H1 (cell line): ENCODE results near the gene ARHGAP15. TPM values are rescaled to one million over a fixed set of nuclear protein-coding genes. Genes with fewer than 3 reads are reported as not detected.

Experiments used
- CEBPB ChIP-seq: IDR thresholded peaks from 2 replicates; pipeline ENCODE4 v1.6.1; 2012; ENCODE audit warnings: low read depth, low read length
- KDM5A ChIP-seq: fragments of 200-600 bp; IDR thresholded peaks from 2 replicates; pipeline ENCODE4 v1.7.1; 2012; ENCODE audit warnings: mild to moderate bottlenecking, low read length, inconsistent platforms, mixed read lengths
- NANOG ChIP-seq: IDR thresholded peaks from 2 replicates; pipeline ENCODE4 v1.6.1; 2011; ENCODE audit warnings: low read length, low read depth, mild to moderate bottlenecking, inconsistent platforms; ENCODE audit not compliant: insufficient read depth, poor library complexity, severe bottlenecking
- PHF8 ChIP-seq: fragments of 200-600 bp; sonication (generic); conservative IDR thresholded peaks from 2 replicates; pipeline ENCODE4 v1.7.1; 2012; ENCODE audit warnings: low read depth, mild to moderate bottlenecking, inconsistent platforms, low read length, moderate library complexity
- RBBP5 ChIP-seq: IDR thresholded peaks from 2 replicates; pipeline ENCODE4 v1.7.1; 2012; ENCODE audit warnings: low read depth, mild to moderate bottlenecking, inconsistent platforms, low read length, moderate library complexity, borderline replicate concordance
- RFX5 ChIP-seq: IDR thresholded peaks from 2 replicates; pipeline ENCODE4 v1.6.1; 2011; ENCODE audit warnings: low read depth, low read length, improper control_type of control experiment, borderline replicate concordance
- ZNF274 ChIP-seq: IDR thresholded peaks from 2 replicates; pipeline ENCODE4 v1.7.0; 2012; ENCODE audit warnings: low read length, borderline replicate concordance; ENCODE audit errors: extremely low read depth
- polyA plus RNA-seq, 7 experiments: library from polyadenylated mRNA; depleted of rRNA in 3 of 7; stranded (reverse) in 5 of 7; unstranded in 2 of 7; fragments of >200 nt in 5 of 7; fragments of 200-250 nt in 2 of 7; gene quantifications; 1 replicate in 5 of 7; 2 replicates in 1 of 7; 4 replicates in 1 of 7; pipeline versions ENCODE4 v1.2.1 to v1.2.3, GENCODE V29; 2011 to 2013; ENCODE audit warnings: missing spikeins in 2 of 7, mixed read lengths in 2 of 7
- total RNA-seq: library from RNA; stranded (reverse); fragmentation: NEBNext Ultra II Directional; extraction: Animal tissue kit (Norgen Biotek cat#: 25700); gene quantifications from 2 replicates; pipeline ENCODE4 v1.2.1, GENCODE V29; 2021
- TF ChIP-seq, protein P1 (sequence below): IDR thresholded peaks from 2 replicates; pipeline ENCODE4 v1.6.1; 2012; ENCODE audit warnings: inconsistent platforms

Gene ARHGAP15
- total and polyA plus RNA-seq, 2 of the 8 experiments (the other 6 are each of a cell fraction or from before 2014, with no cell fraction given), result not detected

DNA sequence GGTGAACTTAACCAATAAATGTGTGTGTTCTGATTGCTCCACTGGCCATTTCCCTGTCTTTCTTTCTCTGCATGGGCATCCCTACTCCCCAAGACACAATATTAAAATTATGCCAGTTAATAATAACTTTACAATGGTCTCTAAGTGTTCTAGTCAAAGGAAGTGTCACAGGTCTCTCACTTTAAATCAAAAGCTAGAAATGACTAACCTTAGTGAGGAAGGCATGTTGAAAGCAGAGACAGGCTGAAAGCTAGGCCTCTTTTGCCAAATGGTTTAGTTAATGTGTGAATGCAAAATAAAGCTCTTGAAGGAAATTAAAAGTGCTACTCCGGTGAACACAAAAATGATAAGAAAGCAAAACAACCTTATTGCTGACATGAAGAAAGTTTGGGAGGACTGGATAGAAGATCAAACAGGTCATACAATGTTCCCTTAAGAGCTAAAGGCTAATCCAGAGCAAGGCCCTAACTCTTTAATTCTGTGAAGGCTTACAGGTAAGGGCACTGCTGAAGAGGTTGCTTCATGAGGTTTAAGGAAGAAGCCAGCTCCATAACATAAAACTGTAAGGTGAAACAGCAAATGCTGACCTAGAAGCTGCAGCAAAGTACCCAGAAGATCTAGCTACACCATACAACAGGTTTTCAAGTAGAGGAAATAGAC, 44.0 kb upstream of the ARHGAP15 start (continued):
- TF ChIP-seq NANOG (no peak), RBBP5 (no peak), CEBPB (no peak), RFX5 (no peak), PHF8 (no peak), KDM5A (no peak), ZNF274 (no peak)
- TF ChIP-seq, protein P1, sequence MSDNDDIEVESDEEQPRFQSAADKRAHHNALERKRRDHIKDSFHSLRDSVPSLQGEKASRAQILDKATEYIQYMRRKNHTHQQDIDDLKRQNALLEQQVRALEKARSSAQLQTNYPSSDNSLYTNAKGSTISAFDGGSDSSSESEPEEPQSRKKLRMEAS, result no peak
